Anterior cingulate cortex (tissue), 58 donors: ENCODE results near the gene HMCN2.
"Not testable (repeated sequence)": the region's sequence is repeated elsewhere in the genome, so short reads cannot be mapped to it uniquely, and the experiment has no call there.

Experiments
- DNase-seq, 58 donors: peaks; one replicate each; lab custom pipeline; 2025; lab: John Stamatoyannopoulos, UW

HMCN2 gene

GRCh38 chr9:130323051-130323745 lies 57.6 kb downstream of the HMCN2 start:
- DNase-seq, result no peak

- no peak for DNase-seq
Measured at GRCh38 chr9:130325921-130326320, 60.4 kb downstream of the HMCN2 start.

- no peak for DNase-seq
Measured at GRCh38 chr9:130327070-130327780, 61.7 kb downstream of the HMCN2 start.

- DNase-seq, result no peak
Measured at GRCh38 chr9:130327781-130328348, 62.3 kb downstream of the HMCN2 start.

GRCh38 chr9:130328349-130328801 lies 62.8 kb downstream of the HMCN2 start:
- DNase-seq, result no peak

GRCh38 chr9:130329061-130329460 lies 63.5 kb downstream of the HMCN2 start:
- no peak for DNase-seq

- DNase-seq, result no peak
Measured at GRCh38 chr9:130330202-130330862, 64.8 kb downstream of the HMCN2 start.

GRCh38 chr9:130331061-130331460 lies 65.5 kb downstream of the HMCN2 start:
- no peak for DNase-seq

- DNase-seq, result no peak
Measured at GRCh38 chr9:130331573-130331972, 66.0 kb downstream of the HMCN2 start.

GRCh38 chr9:130332384-130332926 lies 66.9 kb downstream of the HMCN2 start:
- no peak for DNase-seq

- no peak for DNase-seq
Measured at GRCh38 chr9:130333041-130333711, 67.6 kb downstream of the HMCN2 start.

GRCh38 chr9:130333712-130334062 lies 68.1 kb downstream of the HMCN2 start:
- no peak for DNase-seq

GRCh38 chr9:130334915-130335314 lies 69.4 kb downstream of the HMCN2 start:
- DNase-seq, result no peak

- DNase-seq, result no peak
Measured at GRCh38 chr9:130336027-130336610, 70.6 kb downstream of the HMCN2 start.

- no peak for DNase-seq
Measured at GRCh38 chr9:130336885-130337284, 71.3 kb downstream of the HMCN2 start.

GRCh38 chr9:130337318-130337717 lies 71.8 kb downstream of the HMCN2 start:
- no peak for DNase-seq

GRCh38 chr9:130337784-130338380 lies 72.3 kb downstream of the HMCN2 start:
- no peak for DNase-seq

GRCh38 chr9:130338891-130339290 lies 73.3 kb downstream of the HMCN2 start:
- not testable (repeated sequence) for DNase-seq

- no peak for DNase-seq
Measured at GRCh38 chr9:130339306-130339705, 73.7 kb downstream of the HMCN2 start.

- DNase-seq, result no peak
Measured at GRCh38 chr9:130340011-130340410, 74.5 kb downstream of the HMCN2 start.
